Urinary bladder (tissue), 4 donors: ENCODE data around the gene PRUNE2. TPM values are rescaled to one million over a fixed set of nuclear protein-coding genes. Genes with fewer than 3 reads are reported as not detected.

Experiments used
- DNase-seq: peaks from one replicate; pipeline ENCODE4 v3.0.0-alpha.2; 2015; ENCODE audit errors: extremely low spot score
- H3K27ac ChIP-seq: one replicate; pipeline ENCODE4 v1.5.1; 2013; ENCODE audit warnings: low read depth, mild to moderate bottlenecking, moderate library complexity
- H3K36me3 ChIP-seq: one replicate; pipeline ENCODE4 v1.6.1; 2013; ENCODE audit warnings: mild to moderate bottlenecking, moderate library complexity; ENCODE audit not compliant: insufficient read depth
- H3K4me1 ChIP-seq: one replicate; pipeline ENCODE4 v1.6.1; 2013; ENCODE audit warnings: mild to moderate bottlenecking, moderate library complexity; ENCODE audit not compliant: insufficient read depth
- H3K4me3 ChIP-seq: one replicate; pipeline ENCODE4 v1.5.1; 2013; ENCODE audit warnings: low read depth, low read length
- WGBS: extraction: QIAGEN DNeasy Blood & Tissue Kit; methylation state at CpG from one replicate; pipeline ENCODE4 v1.1.7; 2013; 5-methylcytosine and 5-hydroxymethylcytosine counted together
- polyA plus RNA-seq: library from polyadenylated mRNA; stranded (reverse); fragments of 200-250 nt; gene quantifications from one replicate; pipeline ENCODE4 v1.2.3, GENCODE V29; 2013
- total RNA-seq: library from RNA; depleted of rRNA; stranded (reverse); fragments of >200 nt; gene quantifications from one replicate; pipeline ENCODE4 v1.2.3, GENCODE V29; 2014
- donor health status: healthy with polysubstance abuse.
- donor health status: healthy.

The PRUNE2 gene
- total and polyA plus RNA-seq, 2 donors = 83.9 to 181 TPM

DNA sequence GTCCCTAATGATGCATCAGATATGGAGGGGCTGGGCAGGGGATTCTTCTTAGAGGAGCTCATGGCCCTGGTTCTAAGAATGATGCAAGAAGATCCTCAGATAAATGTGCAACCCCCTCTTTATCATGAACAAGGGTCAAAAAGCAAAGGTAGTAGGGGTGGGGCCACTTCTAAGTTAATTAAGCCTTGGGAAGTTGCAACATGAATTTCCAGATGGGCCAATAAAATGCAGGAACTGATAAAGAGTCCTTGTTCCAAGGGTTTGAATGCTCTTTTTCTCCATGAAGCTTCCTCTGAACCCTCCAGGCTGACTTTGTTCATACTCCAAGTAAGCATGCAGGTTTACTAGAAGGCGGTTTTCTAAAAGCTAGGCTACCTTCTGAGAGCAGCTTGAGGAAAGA, 116.1 kb downstream of the PRUNE2 start:
- Histone ChIP-seq H3K36me3 (no peaks in the 10 kb centered on the region), H3K27ac (no peak overlapping the region), H3K4me1 (no peaks in the 10 kb centered on the region), H3K4me3 (no peak overlapping the region)
- WGBS = 95% methylated on average over 1 of the region's 1 CpG
- DNase-seq = no peak

GRCh38 chr9:76787677-76788076, 118.2 kb downstream of the PRUNE2 start:
- WGBS = 83% methylated on average over 11 of the region's 11 CpGs
- Histone ChIP-seq H3K36me3 (no peaks in the 10 kb centered on the region), H3K4me3 (no peak overlapping the region), H3K4me1 (no peaks in the 10 kb centered on the region), H3K27ac (no peak overlapping the region)
- DNase-seq = no peak

DNA sequence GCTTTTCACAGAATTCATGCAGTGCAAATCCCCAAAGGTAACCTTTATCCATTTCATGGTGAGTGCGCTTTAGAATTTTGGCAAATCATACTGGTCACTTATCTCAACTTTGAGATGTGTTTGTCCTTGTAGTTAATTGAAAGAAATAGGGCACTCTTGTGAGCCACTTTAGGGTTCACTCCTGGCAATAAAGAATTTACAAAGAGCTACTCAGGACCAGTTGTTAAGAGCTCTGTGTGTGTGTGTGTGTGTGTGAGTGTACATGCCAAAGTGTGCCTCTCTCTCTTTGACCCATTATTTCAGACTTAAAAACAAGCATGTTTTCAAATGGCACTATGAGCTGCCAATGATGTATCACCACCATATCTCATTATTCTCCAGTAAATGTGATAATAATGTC, 120.4 kb downstream of the PRUNE2 start:
- Histone ChIP-seq H3K36me3 (no peaks in the 10 kb centered on the region), H3K4me1 (no peaks in the 10 kb centered on the region), H3K27ac (no peak overlapping the region), H3K4me3 (no peak overlapping the region)
- WGBS = 78% methylated on average over 1 of the region's 1 CpG
- no peak for DNase-seq

DNA sequence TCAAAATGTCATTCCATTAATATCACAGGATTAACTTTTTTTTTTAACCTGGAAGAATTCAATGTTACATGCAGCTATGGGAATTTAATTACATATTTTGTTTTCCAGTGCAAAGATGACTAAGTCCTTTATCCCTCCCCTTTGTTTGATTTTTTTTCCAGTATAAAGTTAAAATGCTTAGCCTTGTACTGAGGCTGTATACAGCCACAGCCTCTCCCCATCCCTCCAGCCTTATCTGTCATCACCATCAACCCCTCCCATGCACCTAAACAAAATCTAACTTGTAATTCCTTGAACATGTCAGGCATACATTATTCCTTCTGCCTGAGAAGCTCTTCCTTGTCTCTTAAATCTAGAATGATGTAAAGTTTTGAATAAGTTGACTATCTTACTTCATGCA, 121.0 kb downstream of the PRUNE2 start:
- Histone ChIP-seq H3K27ac (no peak overlapping the region), H3K4me1 (no peaks in the 10 kb centered on the region), H3K4me3 (no peak overlapping the region), H3K36me3 (no peaks in the 10 kb centered on the region)
- DNase-seq = no peak

- H3K27ac ChIP-seq = no peak overlapping the region
- no peaks in the 10 kb centered on the region for H3K4me1 ChIP-seq
- H3K4me3 ChIP-seq = no peak overlapping the region
- H3K36me3 ChIP-seq = no peaks in the 10 kb centered on the region
- 62% methylated on average over 5 of the region's 5 CpGs for WGBS
- DNase-seq = no peak
Measured at GRCh38 chr9:76772686-76773445, 133.0 kb downstream of the PRUNE2 start.

DNA sequence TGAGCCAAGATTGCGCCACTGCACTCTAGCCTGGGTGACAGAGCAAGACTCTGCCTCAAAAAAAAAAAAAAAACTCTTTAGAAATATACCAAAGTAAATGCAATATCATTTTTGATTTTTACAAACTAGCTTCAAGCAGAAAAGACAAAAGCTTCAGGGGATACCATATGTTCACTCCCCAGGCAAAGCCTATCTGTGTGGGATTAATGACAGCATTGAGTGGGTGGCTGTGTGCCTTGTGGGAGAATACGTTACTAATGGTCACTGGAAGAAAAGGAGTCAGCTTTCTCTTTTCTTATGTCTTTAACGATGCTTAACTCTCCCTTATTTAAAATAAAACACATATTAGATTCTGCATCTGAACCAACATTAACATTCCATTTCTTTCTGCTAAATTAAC, 139.8 kb downstream of the PRUNE2 start:
- no peak for DNase-seq
- Histone ChIP-seq H3K36me3 (no peaks in the 10 kb centered on the region), H3K4me3 (no peak overlapping the region), H3K27ac (no peak overlapping the region), H3K4me1 (no peaks in the 10 kb centered on the region)
- 78% methylated on average over 3 of the region's 3 CpGs for WGBS

GRCh38 chr9:76764138-76764537, 141.8 kb downstream of the PRUNE2 start, which contains the start of gene PCA3:
PCA3 (plus strand) TSS chr9:76764438.
- 94% methylated on average over 4 of the region's 4 CpGs for WGBS
- H3K27ac ChIP-seq = no peak within 1 kb of the TSS
- no peaks in the 10 kb centered on the region for H3K4me1 ChIP-seq
- DNase-seq = no peak
- H3K36me3 ChIP-seq = no peaks in the 10 kb centered on the region
- no peak within 1 kb of the TSS for H3K4me3 ChIP-seq

GRCh38 chr9:76761448-76761847, 144.5 kb downstream of the PRUNE2 start:
- WGBS = 33% methylated on average over 1 of the region's 1 CpG
- Histone ChIP-seq H3K27ac (no peak overlapping the region), H3K4me3 (no peak overlapping the region), H3K4me1 (no peaks in the 10 kb centered on the region), H3K36me3 (no peaks in the 10 kb centered on the region)
- DNase-seq = no peak

DNA sequence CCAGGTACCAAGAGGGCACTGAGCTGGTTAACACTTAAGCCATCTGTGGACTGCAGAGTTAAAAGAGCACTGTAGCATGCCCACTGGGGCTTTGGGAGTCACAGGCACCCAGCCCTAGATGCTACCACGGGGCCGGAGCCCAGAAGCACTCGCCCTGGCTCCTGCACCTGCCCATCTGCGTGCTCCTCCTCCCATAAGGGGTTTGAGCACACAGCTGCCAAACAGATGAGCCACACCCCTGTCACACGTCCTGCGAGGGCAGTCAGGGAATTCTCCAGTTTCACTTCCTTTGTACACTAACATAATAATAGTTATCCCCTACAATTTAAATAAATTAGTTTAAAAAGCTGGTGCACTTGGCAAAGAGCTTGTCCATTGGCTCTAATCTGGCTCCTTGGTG, 146.2 kb downstream of the PRUNE2 start:
- no peak overlapping the region for H3K27ac ChIP-seq
- 54% methylated on average over 6 of the region's 6 CpGs for WGBS
- no peaks in the 10 kb centered on the region for H3K36me3 ChIP-seq
- no peak for DNase-seq
- H3K4me1 ChIP-seq = no peaks in the 10 kb centered on the region
- H3K4me3 ChIP-seq = no peak overlapping the region

- Histone ChIP-seq H3K27ac (no peak overlapping the region), H3K4me1 (no peaks in the 10 kb centered on the region), H3K36me3 (no peaks in the 10 kb centered on the region), H3K4me3 (no peak overlapping the region)
- DNase-seq = no peak
- WGBS = 59% methylated on average over 4 of the region's 4 CpGs
Measured at GRCh38 chr9:76758476-76758875, 147.4 kb downstream of the PRUNE2 start.

GRCh38 chr9:76756941-76757673, 148.8 kb downstream of the PRUNE2 start:
- H3K36me3 ChIP-seq = no peaks in the 10 kb centered on the region
- H3K4me3 ChIP-seq = no peak overlapping the region
- no peaks in the 10 kb centered on the region for H3K4me1 ChIP-seq
- DNase-seq = no peak
- WGBS = 83% methylated on average over 3 of the region's 3 CpGs
- no peak overlapping the region for H3K27ac ChIP-seq

DNA sequence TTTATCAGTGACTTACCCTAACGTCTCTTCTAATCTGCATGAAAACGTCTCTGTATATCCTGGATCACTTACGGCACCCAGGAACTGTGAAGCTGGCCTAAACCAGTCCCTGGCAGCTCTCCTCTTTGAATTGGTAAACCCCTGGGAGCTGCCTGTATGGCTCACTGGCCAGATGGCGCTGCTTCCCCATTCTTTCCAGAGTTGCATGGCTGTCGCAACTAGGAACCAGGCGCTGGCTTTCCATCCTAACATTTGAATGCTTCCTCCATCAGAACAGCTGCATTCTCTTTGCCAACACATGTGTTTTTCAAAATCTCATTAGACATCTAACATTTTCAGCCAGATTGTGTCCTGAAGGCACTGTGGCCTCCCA, 149.7 kb downstream of the PRUNE2 start:
- WGBS = 63% methylated on average over 6 of the region's 6 CpGs
- H3K4me3 ChIP-seq = no peak overlapping the region
- DNase-seq = no peak

DNA sequence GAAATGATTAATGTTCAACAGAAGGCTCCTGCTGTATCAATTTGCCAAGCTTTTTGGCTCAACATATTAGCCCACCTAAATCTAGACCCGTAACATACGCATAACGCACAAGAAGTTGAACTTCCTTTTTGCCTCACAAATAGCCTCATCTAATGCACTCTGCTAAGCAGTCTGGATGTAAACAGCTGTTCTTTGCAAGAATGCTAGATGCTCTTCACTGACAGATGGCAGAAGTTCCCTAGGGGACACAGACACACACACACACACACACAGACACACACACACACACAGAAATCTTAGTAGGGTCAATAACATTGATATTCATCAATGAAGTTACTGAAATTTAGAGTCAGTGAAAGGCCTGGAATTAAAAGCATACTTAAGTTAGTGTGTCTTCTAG, 154.9 kb downstream of the PRUNE2 start:
- no peaks in the 10 kb centered on the region for H3K36me3 ChIP-seq
- H3K4me1 ChIP-seq = no peaks in the 10 kb centered on the region
- H3K4me3 ChIP-seq = no peak overlapping the region
- DNase-seq = no peak
- no peak overlapping the region for H3K27ac ChIP-seq
- WGBS = 74% methylated on average over 3 of the region's 3 CpGs

More for the DNA sequence above, 149.7 kb downstream of the PRUNE2 start:
- H3K27ac ChIP-seq = no peak overlapping the region
- no peaks in the 10 kb centered on the region for H3K36me3 ChIP-seq
- H3K4me1 ChIP-seq = no peaks in the 10 kb centered on the region

- 76% methylated on average over 3 of the region's 3 CpGs for WGBS
- H3K4me3 ChIP-seq = no peak overlapping the region
- DNase-seq = no peak
- H3K36me3 ChIP-seq = no peaks in the 10 kb centered on the region
- no peak overlapping the region for H3K27ac ChIP-seq
- no peaks in the 10 kb centered on the region for H3K4me1 ChIP-seq
Measured at GRCh38 chr9:76744336-76744735, 161.6 kb downstream of the PRUNE2 start.
